GM18858 (cell line): ENCODE data around the gene POC1B.
"Not testable (repeated sequence)": the region's sequence is repeated elsewhere in the genome, so short reads cannot be mapped to it uniquely, and the experiment has no call there.

ENCODE experiments used
- ATAC-seq: cut with Tn5 transposase; IDR thresholded peaks from one replicate; pipeline ENCODE4 v1.9.1; 2021; ENCODE audit not compliant: unreplicated experiment

POC1B gene

GRCh38 chr12:89468017-89468416, 57.8 kb downstream of the POC1B start:
- no peak for ATAC-seq

- no peak for ATAC-seq
These were observed 60.8 kb downstream of the POC1B start for GRCh38 chr12:89464974-89465592.

- peak; percentile 95 for ATAC-seq
These were observed 63.9 kb downstream of the POC1B start for GRCh38 chr12:89461649-89462612.

GRCh38 chr12:89461190-89461589, 64.7 kb downstream of the POC1B start:
- no peak for ATAC-seq

GRCh38 chr12:89459279-89459678, 66.6 kb downstream of the POC1B start:
- not testable (repeated sequence) for ATAC-seq

GRCh38 chr12:89456565-89456964, 69.3 kb downstream of the POC1B start:
- ATAC-seq: no peak

- no peak for ATAC-seq
These were observed 71.6 kb downstream of the POC1B start for GRCh38 chr12:89454080-89454848.

- ATAC-seq: no peak
These were observed 72.5 kb downstream of the POC1B start for GRCh38 chr12:89453121-89453978.

GRCh38 chr12:89451841-89452251, 74.0 kb downstream of the POC1B start:
- ATAC-seq: no peak

GRCh38 chr12:89450907-89451306, 74.9 kb downstream of the POC1B start:
- ATAC-seq: no peak

GRCh38 chr12:89448951-89449371, 76.9 kb downstream of the POC1B start:
- no peak for ATAC-seq

GRCh38 chr12:89448526-89448925, 77.3 kb downstream of the POC1B start:
- no peak for ATAC-seq

- ATAC-seq: no peak
These were observed 85.9 kb downstream of the POC1B start for GRCh38 chr12:89439941-89440340.

- no peak for ATAC-seq
These were observed 88.6 kb downstream of the POC1B start for GRCh38 chr12:89437231-89437630.

GRCh38 chr12:89436062-89436461, 89.8 kb downstream of the POC1B start:
- ATAC-seq: no peak

- no peak for ATAC-seq
These were observed 92.2 kb downstream of the POC1B start for GRCh38 chr12:89433634-89434033.

- ATAC-seq: no peak
These were observed 93.5 kb downstream of the POC1B start for GRCh38 chr12:89432396-89432795.

- no peak for ATAC-seq
These were observed 96.3 kb downstream of the POC1B start for GRCh38 chr12:89429528-89429927.

GRCh38 chr12:89427508-89428156, 98.2 kb downstream of the POC1B start:
- peak; percentile 98 for ATAC-seq

GRCh38 chr12:89424846-89425245, 101.0 kb downstream of the POC1B start:
- ATAC-seq: no peak
